Effector memory CD8-positive, alpha-beta T cell (primary cell): ENCODE data around the gene ZMYND8.
"Not testable (repeated sequence)": the region's sequence is repeated elsewhere in the genome, so short reads cannot be mapped to it uniquely, and the experiment has no call there.

Experiments used
- ATAC-seq: fragments of 150-1000 bp; cut with Tn5 transposase; replicated peaks from 2 replicates; pipeline ENCODE4 v1.10.0; 2021; ENCODE audit warnings: mild to moderate bottlenecking, moderate library complexity
- DNase-seq, 3 experiments: peaks; one replicate each; pipeline ENCODE4 v3.0.0; 2021
- H3K27ac Mint-ChIP-seq, 2 donors: one replicate each; pipeline ENCODE4 v1.8.0; 2022; ENCODE audit warnings: mild to moderate bottlenecking in 2 of 2, mixed read lengths in 2 of 2, moderate library complexity in 2 of 2
- H3K27me3 Mint-ChIP-seq, 2 donors: one replicate each; pipeline ENCODE4 v1.8.0; 2022; ENCODE audit warnings: mixed read lengths in 2 of 2
- H3K36me3 Mint-ChIP-seq: one replicate; pipeline ENCODE4 v1.8.0; 2022; ENCODE audit warnings: mild to moderate bottlenecking, moderate library complexity, mixed read lengths; ENCODE audit not compliant: insufficient read depth
- H3K4me1 Mint-ChIP-seq, 2 donors: one replicate each; pipeline ENCODE4 v1.8.0; 2022; ENCODE audit warnings: low read depth in 2 of 2, mixed read lengths in 2 of 2
- H3K4me3 Mint-ChIP-seq, 2 donors: one replicate each; pipeline ENCODE4 v1.8.0; 2022; ENCODE audit warnings: mild to moderate bottlenecking in 2 of 2, mixed read lengths in 2 of 2, moderate library complexity in 2 of 2
- H3K9me3 Mint-ChIP-seq, 2 donors: one replicate each; pipeline ENCODE4 v1.8.0; 2022; ENCODE audit warnings: mixed read lengths in 2 of 2

Gene ZMYND8

GRCh38 chr20:47382746-47383415 lies 26.4 kb upstream of the ZMYND8 start:
- no peak for ATAC-seq
- Mint-ChIP-seq H3K27me3 (no peaks in the 10 kb centered on the region), H3K27ac (no peak overlapping the region), H3K9me3 (no peaks in the 10 kb centered on the region), H3K36me3 (peaks cover 7% of the 10 kb centered on the region), H3K4me3 (no peak overlapping the region), H3K4me1 (peaks cover 0 to 4% of the 10 kb centered on the region in 2 donors)
- DNase-seq, result no peak

- no peak overlapping the region for H3K4me3 Mint-ChIP-seq
- H3K27ac Mint-ChIP-seq, result peak overlapping the region in 1 of 2 donors; percentile 52
- no peaks in the 10 kb centered on the region for H3K9me3 Mint-ChIP-seq
- H3K27me3 Mint-ChIP-seq, result no peaks in the 10 kb centered on the region
- peak; percentile 45 for ATAC-seq
- peaks cover 0 to 4% of the 10 kb centered on the region in 2 donors for H3K4me1 Mint-ChIP-seq
- DNase-seq, result no peak
- H3K36me3 Mint-ChIP-seq, result peaks cover 7% of the 10 kb centered on the region
Observed at GRCh38 chr20:47380481-47380880, 24.0 kb upstream of the ZMYND8 start.

- Mint-ChIP-seq H3K36me3 (peaks cover 6% of the 10 kb centered on the region), H3K4me3 (no peak overlapping the region), H3K9me3 (no peaks in the 10 kb centered on the region), H3K27ac (peak overlapping the region; percentile 36 to 52), H3K4me1 (peaks cover 0 to 4% of the 10 kb centered on the region in 2 donors), H3K27me3 (no peaks in the 10 kb centered on the region)
- DNase-seq, result no peak
- no peak for ATAC-seq
Observed at GRCh38 chr20:47379433-47380150, 23.1 kb upstream of the ZMYND8 start.

- DNase-seq, result no peak
- H3K4me3 Mint-ChIP-seq, result no peak overlapping the region
- no peak for ATAC-seq
- peaks cover 1 to 3% of the 10 kb centered on the region in 2 donors for H3K4me1 Mint-ChIP-seq
- no peaks in the 10 kb centered on the region for H3K36me3 Mint-ChIP-seq
- H3K27ac Mint-ChIP-seq, result no peak overlapping the region
- no peaks in the 10 kb centered on the region for H3K9me3 Mint-ChIP-seq
- H3K27me3 Mint-ChIP-seq, result no peaks in the 10 kb centered on the region
Observed at GRCh38 chr20:47377122-47377722, 20.7 kb upstream of the ZMYND8 start.

- H3K9me3 Mint-ChIP-seq, ATAC-seq, DNase-seq, H3K27me3 Mint-ChIP-seq, H3K4me1 Mint-ChIP-seq, H3K36me3 Mint-ChIP-seq, H3K27ac Mint-ChIP-seq, H3K4me3 Mint-ChIP-seq: not testable (repeated sequence)
Observed at GRCh38 chr20:47376096-47376643, 19.7 kb upstream of the ZMYND8 start.

- H3K36me3 Mint-ChIP-seq, DNase-seq, ATAC-seq, H3K9me3 Mint-ChIP-seq, H3K27me3 Mint-ChIP-seq, H3K4me3 Mint-ChIP-seq, H3K27ac Mint-ChIP-seq, H3K4me1 Mint-ChIP-seq: not testable (repeated sequence)
Observed at GRCh38 chr20:47374121-47374520, 17.6 kb upstream of the ZMYND8 start.

GRCh38 chr20:47373206-47373733 lies 16.8 kb upstream of the ZMYND8 start:
- H3K27me3 Mint-ChIP-seq, result no peaks in the 10 kb centered on the region
- DNase-seq (no peak), ATAC-seq (no peak)
- peaks cover 1 to 3% of the 10 kb centered on the region in 2 donors for H3K4me1 Mint-ChIP-seq
- H3K27ac Mint-ChIP-seq, result no peak overlapping the region
- no peaks in the 10 kb centered on the region for H3K9me3 Mint-ChIP-seq
- no peak overlapping the region for H3K4me3 Mint-ChIP-seq
- H3K36me3 Mint-ChIP-seq, result no peaks in the 10 kb centered on the region

- H3K36me3 Mint-ChIP-seq, result no peaks in the 10 kb centered on the region
- H3K4me3 Mint-ChIP-seq, result no peak overlapping the region
- ATAC-seq, result no peak
- H3K27me3 Mint-ChIP-seq, result no peaks in the 10 kb centered on the region
- no peak overlapping the region for H3K27ac Mint-ChIP-seq
- no peak for DNase-seq
- H3K4me1 Mint-ChIP-seq, result peaks cover 1 to 3% of the 10 kb centered on the region in 2 donors
- H3K9me3 Mint-ChIP-seq, result no peaks in the 10 kb centered on the region
Observed at GRCh38 chr20:47370850-47371782, 14.6 kb upstream of the ZMYND8 start.

GRCh38 chr20:47370214-47370613 lies 13.7 kb upstream of the ZMYND8 start:
- Mint-ChIP-seq H3K27ac (no peak overlapping the region), H3K9me3 (no peaks in the 10 kb centered on the region), H3K36me3 (no peaks in the 10 kb centered on the region), H3K27me3 (no peaks in the 10 kb centered on the region), H3K4me3 (no peak overlapping the region), H3K4me1 (peaks cover 1 to 3% of the 10 kb centered on the region in 2 donors)
- DNase-seq (no peak), ATAC-seq (no peak)

GRCh38 chr20:47368301-47368700 lies 11.8 kb upstream of the ZMYND8 start:
- ATAC-seq (no peak), DNase-seq (no peak)
- no peaks in the 10 kb centered on the region for H3K27me3 Mint-ChIP-seq
- no peak overlapping the region for H3K27ac Mint-ChIP-seq
- H3K36me3 Mint-ChIP-seq, result no peaks in the 10 kb centered on the region
- peaks cover 1 to 3% of the 10 kb centered on the region in 2 donors for H3K4me1 Mint-ChIP-seq
- no peaks in the 10 kb centered on the region for H3K9me3 Mint-ChIP-seq
- no peak overlapping the region for H3K4me3 Mint-ChIP-seq

GRCh38 chr20:47366301-47366700 lies 9.8 kb upstream of the ZMYND8 start:
- not testable (repeated sequence) for H3K36me3 Mint-ChIP-seq, H3K27ac Mint-ChIP-seq, DNase-seq, H3K4me3 Mint-ChIP-seq, H3K9me3 Mint-ChIP-seq, H3K27me3 Mint-ChIP-seq, H3K4me1 Mint-ChIP-seq, ATAC-seq

- Mint-ChIP-seq H3K4me1 (peaks cover 0 to 4% of the 10 kb centered on the region in 2 donors), H3K4me3 (no peak overlapping the region), H3K27me3 (no peaks in the 10 kb centered on the region), H3K27ac (no peak overlapping the region), H3K9me3 (no peaks in the 10 kb centered on the region), H3K36me3 (no peaks in the 10 kb centered on the region)
- DNase-seq (no peak), ATAC-seq (no peak)
Observed at GRCh38 chr20:47365023-47365764, 8.7 kb upstream of the ZMYND8 start.
